GM18870 (cell line): Measurements from ENCODE around the gene IGF2BP3.
"Not testable (repeated sequence)": the region's sequence is repeated elsewhere in the genome, so short reads cannot be mapped to it uniquely, and the experiment has no call there.

Source experiments
- ATAC-seq: cut with Tn5 transposase; IDR thresholded peaks from one replicate; pipeline ENCODE4 v1.9.1; 2021; ENCODE audit warnings: moderate library complexity; ENCODE audit not compliant: unreplicated experiment

The IGF2BP3 gene

GRCh38 chr7:23470330-23471105 is at the start of gene IGF2BP3:
IGF2BP3 (minus strand) TSS chr7:23470491; CDS start chr7:23470110, 381 bp downstream.
- no peak for ATAC-seq

- no peak for ATAC-seq
Measured at GRCh38 chr7:23514755-23515154, 44.5 kb upstream of the IGF2BP3 start.

DNA sequence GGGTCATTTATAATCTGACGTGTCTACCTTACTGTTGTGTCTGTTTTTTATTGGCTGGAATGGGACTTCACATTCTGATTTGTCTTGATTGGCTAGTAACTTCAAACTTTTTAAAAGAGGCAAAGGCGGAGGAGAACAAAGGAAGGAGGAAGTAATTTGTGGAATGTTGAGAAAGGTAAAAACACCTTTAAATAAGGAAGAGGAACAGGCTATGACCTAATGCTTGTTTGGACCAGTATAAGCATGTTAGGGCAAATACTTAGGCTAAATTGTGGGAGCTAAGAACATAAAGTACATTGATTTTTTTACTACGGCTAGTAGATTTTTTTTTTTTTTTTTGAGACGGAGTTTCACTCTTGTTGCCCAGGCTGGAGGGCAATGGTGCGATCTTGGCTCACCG is 43.5 kb upstream of the IGF2BP3 start:
- not testable (repeated sequence) for ATAC-seq

DNA sequence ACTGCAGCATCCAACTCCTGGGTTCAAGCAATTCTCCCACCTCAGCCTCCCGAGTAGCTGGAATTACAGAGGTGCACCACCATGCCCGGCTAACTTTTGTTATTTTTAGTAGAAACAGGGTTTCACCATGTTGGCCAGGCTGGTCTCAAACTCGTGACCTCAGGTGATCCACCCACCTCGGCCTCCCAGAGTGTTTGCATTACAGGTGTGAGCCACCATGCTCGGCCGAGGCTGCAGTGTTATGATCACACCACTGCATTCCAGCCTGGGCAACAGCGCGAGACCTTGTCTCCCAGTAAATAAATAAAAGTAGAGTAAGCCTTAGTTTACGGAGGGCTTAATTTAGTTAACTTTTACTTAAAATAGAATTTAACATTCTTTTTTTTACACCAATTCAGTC is 23.7 kb upstream of the IGF2BP3 start:
- no peak for ATAC-seq

- no peak for ATAC-seq
Measured at GRCh38 chr7:23491502-23491901, 21.2 kb upstream of the IGF2BP3 start.

DNA sequence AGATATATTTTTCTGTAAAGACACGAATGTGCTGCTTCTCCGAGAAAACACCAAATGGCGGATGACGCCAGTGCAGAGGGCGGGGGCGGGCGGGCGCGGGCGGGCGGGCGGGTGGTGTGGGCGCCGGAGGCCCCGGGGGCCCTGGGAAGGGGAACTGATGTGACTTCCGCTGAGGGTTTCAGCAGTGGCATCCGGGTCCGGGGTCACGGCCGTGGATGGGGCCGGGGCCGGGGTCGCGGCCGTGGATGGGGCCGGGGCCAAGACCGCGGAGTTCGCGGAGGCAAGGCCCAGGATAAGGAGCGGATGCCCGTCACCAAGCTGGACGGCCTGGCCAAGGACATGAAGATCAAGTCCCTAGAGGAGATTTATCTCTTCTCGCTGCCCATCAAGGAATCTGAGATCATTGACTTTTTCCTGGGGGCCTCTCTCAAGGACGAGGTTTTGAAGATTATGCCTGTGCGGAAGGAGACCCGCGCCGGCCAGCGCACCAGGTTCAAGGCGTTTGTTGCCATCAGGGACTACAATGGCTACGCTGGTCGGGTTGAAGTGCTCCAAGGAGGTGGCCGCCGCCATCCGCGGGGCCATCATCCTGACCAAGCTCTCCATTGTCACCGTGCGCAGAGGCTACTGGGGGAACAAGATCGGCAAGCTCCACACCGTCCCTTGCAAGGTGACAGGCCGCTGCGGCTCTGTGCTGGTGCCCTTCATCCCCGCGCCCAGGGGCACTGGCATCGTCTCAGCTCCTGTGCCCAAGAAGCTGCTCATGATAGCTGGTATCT is 20.3 kb upstream of the IGF2BP3 start:
- no peak for ATAC-seq

DNA sequence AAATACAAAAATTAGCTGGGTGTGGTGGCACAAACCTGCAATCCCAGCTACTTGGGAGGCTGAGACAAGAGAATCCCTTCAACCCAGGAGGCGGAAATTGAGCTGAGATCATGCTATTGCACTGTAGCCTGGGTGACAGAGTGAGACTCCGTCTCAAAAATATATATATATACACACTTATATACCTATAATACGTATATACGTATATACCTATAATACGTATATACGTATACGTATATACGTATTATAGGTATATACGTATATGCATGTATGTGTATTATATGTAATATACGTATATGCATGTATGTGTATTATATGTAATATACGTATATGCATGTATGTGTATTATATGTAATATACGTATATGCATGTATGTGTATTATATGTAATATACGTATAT is 18.4 kb upstream of the IGF2BP3 start:
- ATAC-seq = not testable (repeated sequence)

DNA sequence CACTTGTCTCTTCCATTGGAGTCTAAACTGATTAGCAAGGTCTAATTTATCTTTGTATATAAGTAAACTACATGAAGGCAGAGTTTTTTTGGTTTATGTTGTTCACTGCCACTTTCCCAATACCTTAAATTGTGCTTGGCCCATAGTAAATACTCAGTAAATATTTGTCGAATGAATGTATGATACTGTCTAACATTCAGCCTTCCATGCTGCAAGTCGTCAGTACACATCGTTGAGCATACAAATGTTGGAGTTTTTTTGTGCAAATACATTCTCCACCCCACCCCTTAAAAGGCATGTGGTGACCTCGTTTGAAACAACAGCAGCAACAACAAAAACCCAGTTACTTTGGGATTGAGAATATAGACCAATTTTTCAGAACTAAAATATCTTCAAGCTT is 17.4 kb upstream of the IGF2BP3 start:
- ATAC-seq = no peak

- ATAC-seq = no peak
Measured at GRCh38 chr7:23486002-23486773, 15.9 kb upstream of the IGF2BP3 start.

DNA sequence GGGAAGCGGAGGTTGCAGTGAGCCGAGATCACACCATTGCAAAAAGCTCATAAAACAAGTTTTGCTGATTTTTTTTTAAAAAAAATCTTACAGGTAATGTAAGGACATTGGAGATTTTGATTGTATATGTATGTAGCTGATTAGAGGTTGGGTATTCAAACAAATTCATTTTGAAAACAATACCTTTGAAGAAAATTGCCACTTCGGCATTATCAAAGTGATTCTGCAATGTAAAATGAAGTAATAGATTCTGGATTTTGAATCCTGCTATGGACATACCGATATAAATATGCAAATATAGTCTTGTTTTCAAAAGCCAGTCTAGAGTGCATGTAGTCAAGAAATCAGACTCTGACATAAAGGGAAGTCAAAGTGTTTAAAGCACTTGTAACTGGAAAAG is 12.4 kb upstream of the IGF2BP3 start:
- ATAC-seq = no peak

- no peak for ATAC-seq
Measured at GRCh38 chr7:23477962-23478866, 7.9 kb upstream of the IGF2BP3 start.

DNA sequence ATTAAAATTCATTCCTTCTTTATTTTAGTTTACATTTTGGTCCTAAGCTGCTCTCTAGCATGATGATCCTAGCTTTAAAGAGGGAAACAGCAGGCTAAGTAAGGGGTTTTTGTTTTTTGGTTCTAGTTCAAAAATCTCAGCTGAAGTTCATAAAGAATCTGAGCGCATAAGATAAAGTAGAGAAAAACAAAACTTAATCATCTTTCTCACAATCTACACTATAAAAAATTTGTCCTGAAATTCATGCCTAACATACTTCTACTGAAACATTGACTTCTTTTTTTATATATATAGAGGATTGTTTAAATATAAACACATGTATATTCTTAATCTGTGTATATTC is 6.8 kb upstream of the IGF2BP3 start:
- ATAC-seq = no peak

DNA sequence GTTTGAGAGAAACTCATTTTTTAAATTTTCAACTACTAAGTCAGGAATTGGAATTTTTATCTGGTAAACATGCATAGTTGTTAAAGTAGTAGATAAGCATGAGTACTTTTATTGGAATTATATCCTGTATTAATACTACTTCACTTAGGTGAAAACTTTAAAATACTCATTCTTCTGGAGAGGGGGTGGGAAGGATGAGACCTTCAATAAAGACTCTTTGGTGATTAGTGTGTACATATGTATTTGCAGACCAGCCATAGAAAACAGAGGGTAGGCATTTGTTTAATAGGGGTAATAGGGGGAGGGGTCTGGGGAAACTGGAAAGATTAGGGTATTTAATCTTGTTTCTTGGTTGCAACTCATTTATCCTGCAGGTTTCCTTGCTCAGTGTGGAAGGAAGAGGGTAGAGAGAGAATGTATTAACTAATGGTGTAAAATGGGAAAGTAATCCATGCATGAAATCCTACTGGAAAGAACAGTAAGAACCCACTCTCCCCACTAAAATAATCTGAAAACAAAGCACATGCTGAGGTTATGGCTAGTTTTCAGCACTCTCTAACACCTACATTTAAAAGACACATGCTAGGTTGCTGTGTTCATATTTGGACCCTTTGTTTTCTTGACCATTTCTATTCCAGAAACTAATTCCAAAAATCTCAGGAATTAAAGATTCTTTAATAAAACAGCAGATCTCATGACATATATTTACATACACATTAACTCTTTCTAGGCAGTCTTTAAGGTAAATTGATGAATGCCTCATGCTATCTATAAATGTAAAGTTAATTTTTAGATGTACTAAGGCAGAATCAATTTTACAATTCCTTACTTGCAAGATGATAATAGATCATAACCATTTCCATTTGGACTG is 6.2 kb upstream of the IGF2BP3 start:
- no peak for ATAC-seq

GRCh38 chr7:23475576-23475839 is 5.2 kb upstream of the IGF2BP3 start:
- no peak for ATAC-seq

GRCh38 chr7:23474829-23475575 is 4.7 kb upstream of the IGF2BP3 start:
- no peak for ATAC-seq

- peak; percentile 43 for ATAC-seq
Measured at GRCh38 chr7:23474094-23474828, 4.0 kb upstream of the IGF2BP3 start.

- no peak for ATAC-seq
Measured at GRCh38 chr7:23473844-23474093, 3.5 kb upstream of the IGF2BP3 start.

DNA sequence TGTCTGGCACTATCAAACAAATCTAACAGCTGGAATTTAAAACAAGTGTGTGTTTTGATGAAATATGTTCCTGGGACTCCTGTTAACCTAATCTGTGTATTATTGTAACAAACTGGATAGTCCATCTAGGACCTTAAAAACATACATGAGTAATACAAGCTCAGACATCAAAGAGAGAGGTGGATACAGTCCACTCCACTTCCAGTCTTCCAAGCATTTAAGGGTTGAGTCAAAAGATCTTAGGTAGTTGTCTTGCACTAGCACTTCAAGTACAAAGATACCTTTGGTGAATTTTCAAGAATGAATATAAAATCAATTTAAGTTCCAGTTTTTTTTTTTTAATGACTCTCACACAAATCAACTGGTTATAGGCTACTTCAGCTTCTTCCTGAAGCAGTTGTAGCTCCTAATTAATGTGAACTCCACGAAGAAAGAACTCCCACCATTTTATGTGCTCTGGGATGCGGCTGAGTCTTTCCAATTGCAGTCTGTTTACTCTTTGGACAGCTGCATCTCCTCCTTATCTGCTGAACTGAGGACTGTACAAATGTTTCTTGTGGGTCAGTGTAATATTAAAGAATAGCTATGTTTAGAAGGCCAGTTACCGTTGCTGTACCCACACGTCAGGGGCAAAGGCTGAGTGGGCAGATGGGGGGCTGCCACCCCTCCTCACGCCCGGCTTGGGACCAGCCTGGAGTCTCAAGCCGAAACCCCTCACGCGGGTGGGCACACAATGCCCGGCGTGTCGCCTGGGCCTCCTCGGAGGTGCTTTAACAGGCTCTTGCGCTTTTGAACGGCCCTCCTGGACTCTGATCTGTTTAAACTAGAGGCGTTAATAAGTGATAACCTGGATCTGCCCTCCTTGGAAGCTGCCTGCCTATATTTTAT is 2.9 kb upstream of the IGF2BP3 start:
- no peak for ATAC-seq
